ENCODE measurements around the gene TCF4.

TCF4 gene

GRCh38 chr18:55334875-55335274 is 253.1 kb downstream of the TCF4 start:
- Histone ChIP-seq H3K4me3 (ENCODE audit: low read length, poor library complexity, severe bottlenecking) (no peak overlapping the region), H3K9ac (ENCODE audit: low read depth, low read length, poor library complexity, severe bottlenecking) (no peak overlapping the region), H3K36me3 (ENCODE audit: insufficient read depth, low read length) (no peaks in the 10 kb centered on the region), H3K27me3 (ENCODE audit: insufficient read depth, low read length, poor library complexity, severe bottlenecking) (no peaks in the 10 kb centered on the region), H3K9me2 (replicated peaks; ENCODE audit: low read depth, low read length) (no peaks in the 10 kb centered on the region), H3K79me2 (ENCODE audit: insufficient read depth, low read length) (no peaks in the 10 kb centered on the region; the same call in 1 of the 2 replicates), H3K9me3 (ENCODE audit: insufficient read depth, low read depth, low read length) (no peaks in the 10 kb centered on the region), H3K4me1 (ENCODE audit: insufficient read depth, low read length, poor library complexity, severe bottlenecking) (peaks cover 37% of the 10 kb centered on the region), H3K4me2 (ENCODE audit: low read depth, low read length, poor library complexity, severe bottlenecking) (no peak overlapping the region), H2AFZ (ENCODE audit: low read length) (no peak overlapping the region), H3F3A (ENCODE audit: low read depth) (peaks cover 5% of the 10 kb centered on the region; the same call in 1 of the 2 replicates), H4K20me1 (ENCODE audit: insufficient read depth, low read length, poor library complexity, severe bottlenecking) (no peaks in the 10 kb centered on the region)
- no peak for TF ChIP-seq CTCF (conservative IDR thresholded peaks at IDR 0.05; ENCODE audit: low read length)
- no peak for TF ChIP-seq EZH2phosphoT487 (IDR thresholded peaks at IDR 0.05; ENCODE audit: borderline replicate concordance)

- no peak overlapping the region for H3K4me3 ChIP-seq (ENCODE audit: low read length, poor library complexity, severe bottlenecking)
- no peak overlapping the region for H2AFZ ChIP-seq (ENCODE audit: low read length)
- no peaks in the 10 kb centered on the region for H3K79me2 ChIP-seq (ENCODE audit: insufficient read depth, low read length)
- no peak overlapping the region for H3K9ac ChIP-seq (ENCODE audit: low read depth, low read length, poor library complexity, severe bottlenecking)
- H3F3A ChIP-seq (ENCODE audit: low read depth), result no peaks in the 10 kb centered on the region
- no peaks in the 10 kb centered on the region for H3K36me3 ChIP-seq (ENCODE audit: insufficient read depth, low read length)
- H3K4me1 ChIP-seq (ENCODE audit: insufficient read depth, low read length, poor library complexity, severe bottlenecking), result peaks cover 19% of the 10 kb centered on the region
- TF ChIP-seq EZH2phosphoT487 (IDR thresholded peaks at IDR 0.05; ENCODE audit: borderline replicate concordance), result no peak
- no peak for TF ChIP-seq CTCF (conservative IDR thresholded peaks at IDR 0.05; ENCODE audit: low read length)
- no peaks in the 10 kb centered on the region for H3K9me3 ChIP-seq (ENCODE audit: insufficient read depth, low read depth, low read length)
- H3K27me3 ChIP-seq (ENCODE audit: insufficient read depth, low read length, poor library complexity, severe bottlenecking), result no peaks in the 10 kb centered on the region
- H3K4me2 ChIP-seq (ENCODE audit: low read depth, low read length, poor library complexity, severe bottlenecking), result no peak overlapping the region
- H4K20me1 ChIP-seq (ENCODE audit: insufficient read depth, low read length, poor library complexity, severe bottlenecking), result no peaks in the 10 kb centered on the region
- H3K9me2 ChIP-seq (replicated peaks; ENCODE audit: low read depth, low read length), result no peaks in the 10 kb centered on the region
Observed at GRCh38 chr18:55331301-55331700, 256.7 kb downstream of the TCF4 start.

- Histone ChIP-seq H3K9me3 (ENCODE audit: insufficient read depth, low read depth, low read length) (no peaks in the 10 kb centered on the region), H3K27me3 (ENCODE audit: insufficient read depth, low read length, poor library complexity, severe bottlenecking) (no peaks in the 10 kb centered on the region), H3F3A (ENCODE audit: low read depth) (no peaks in the 10 kb centered on the region), H3K79me2 (ENCODE audit: insufficient read depth, low read length) (no peaks in the 10 kb centered on the region), H4K20me1 (ENCODE audit: insufficient read depth, low read length, poor library complexity, severe bottlenecking) (no peaks in the 10 kb centered on the region), H3K4me2 (ENCODE audit: low read depth, low read length, poor library complexity, severe bottlenecking) (peak overlapping the region; percentile 18), H3K4me3 (ENCODE audit: low read length, poor library complexity, severe bottlenecking) (no peak overlapping the region), H2AFZ (ENCODE audit: low read length) (no peak overlapping the region), H3K9ac (ENCODE audit: low read depth, low read length, poor library complexity, severe bottlenecking) (no peak overlapping the region), H3K36me3 (ENCODE audit: insufficient read depth, low read length) (no peaks in the 10 kb centered on the region), H3K4me1 (ENCODE audit: insufficient read depth, low read length, poor library complexity, severe bottlenecking) (peaks cover 20% of the 10 kb centered on the region), H3K9me2 (replicated peaks; ENCODE audit: low read depth, low read length) (no peaks in the 10 kb centered on the region)
- TF ChIP-seq EZH2phosphoT487 (IDR thresholded peaks at IDR 0.05; ENCODE audit: borderline replicate concordance), result no peak
- TF ChIP-seq CTCF (conservative IDR thresholded peaks at IDR 0.05; ENCODE audit: low read length), result no peak
Observed at GRCh38 chr18:55328301-55328700, 259.7 kb downstream of the TCF4 start.

Measured in Loucy (cell line).